H1 (cell line): ENCODE measurements around the gene TNFRSF6B. TPM values are rescaled to one million over a fixed set of nuclear protein-coding genes. Genes with fewer than 3 reads are reported as not detected.

Experiments
- CTCF ChIA-PET: fragments of 300-600 bp; sonication (Branson Sonifier 250); formaldehyde crosslinking; loops from one replicate; lab custom pipeline; 2021; ENCODE audit not compliant: partially characterized antibody; lab: Charles Lee
- POLR2A ChIA-PET: fragments of 300-600 bp; sonication (Branson Sonifier 250); formaldehyde crosslinking; loops from one replicate; lab custom pipeline; 2021; ENCODE audit warnings: inconsistent platforms; ENCODE audit not compliant: partially characterized antibody; lab: Charles Lee
- DNase-seq, 2 experiments: peaks; one replicate each; pipeline versions ENCODE4 v3.0.0 to v3.0.0-alpha.2; 2010 to 2022; ENCODE audit warnings: low spot score in 2 of 2, low read depth in 1 of 2, mixed read lengths in 1 of 2
- FAIRE-seq: peaks from 2 replicates; lab custom pipeline; 2011; peaks lifted over from hg19 to GRCh38; lab: Jason Lieb, UNC
- H2AFZ ChIP-seq: 2 replicates; pipeline ENCODE4 v1.8.1; 2012; ENCODE audit warnings: low read length, inconsistent platforms
- H2AK5ac ChIP-seq: 2 replicates; pipeline ENCODE4 v1.6.1; 2013; ENCODE audit warnings: low read depth, low read length
- H2BK120ac ChIP-seq: replicated peaks from 2 replicates; pipeline ENCODE3; 2013; ENCODE audit warnings: low read depth, low read length, inconsistent platforms
- H2BK12ac ChIP-seq: 2 replicates; pipeline ENCODE4 v1.6.1; 2013; ENCODE audit warnings: low read depth, low read length
- H2BK15ac ChIP-seq: 2 replicates; pipeline ENCODE4 v1.6.1; 2013; ENCODE audit warnings: low read length
- H2BK20ac ChIP-seq: 2 replicates; pipeline ENCODE4 v1.6.1; 2013; ENCODE audit warnings: low read length
- H2BK5ac ChIP-seq: 2 replicates; pipeline ENCODE4 v1.6.1; 2013; ENCODE audit warnings: low read depth, low read length
- H3K14ac ChIP-seq: 2 replicates; pipeline ENCODE4 v1.6.1; 2013; ENCODE audit warnings: inconsistent platforms; ENCODE audit not compliant: insufficient read length
- H3K18ac ChIP-seq: 2 replicates; pipeline ENCODE4 v1.6.1; 2013; ENCODE audit warnings: low read length; ENCODE audit errors: extremely low read depth
- H3K23ac ChIP-seq: 2 replicates; pipeline ENCODE4 v1.6.1; 2013; ENCODE audit warnings: inconsistent platforms; ENCODE audit not compliant: insufficient read length
- H3K23me2 ChIP-seq: 2 replicates; pipeline ENCODE4 v1.6.1; 2013; ENCODE audit warnings: low read depth, low read length
- H3K27ac ChIP-seq: 2 replicates; pipeline ENCODE4 v1.6.1; 2011; ENCODE audit warnings: low read depth, low read length, inconsistent platforms
- H3K27me3 ChIP-seq, 4 experiments: replicated peaks in 1 of 4; 1 replicate in 1 of 4; 2 replicates in 3 of 4; pipeline versions ENCODE4 v1.6.1 to v1.8.1; 2011 to 2013; ENCODE audit warnings: low read length in 3 of 4, mild to moderate bottlenecking in 3 of 4, inconsistent platforms in 2 of 4, mixed read lengths in 2 of 4, moderate library complexity in 1 of 4; ENCODE audit not compliant: control insufficient read depth in 3 of 4, insufficient read depth in 3 of 4; ENCODE audit errors: extremely low read depth in 1 of 4
- H3K36me3 ChIP-seq, 4 experiments: 2 replicates each; pipeline versions ENCODE4 v1.6.1 to v1.8.1; 2011 to 2013; ENCODE audit warnings: mild to moderate bottlenecking in 4 of 4, low read length in 3 of 4, moderate library complexity in 2 of 4, control low read depth in 1 of 4, inconsistent platforms in 1 of 4; ENCODE audit not compliant: insufficient read depth in 4 of 4, control insufficient read depth in 2 of 4
- H3K4ac ChIP-seq: replicated peaks from 2 replicates; pipeline ENCODE3; 2013; ENCODE audit warnings: low read length, low read depth, mixed read lengths, inconsistent platforms; ENCODE audit not compliant: insufficient read length
- H3K4me1 ChIP-seq, 4 experiments: replicated peaks in 1 of 4; 1 replicate in 1 of 4; 2 replicates in 3 of 4; pipeline versions ENCODE4 v1.6.1 to v1.8.1; 2011 to 2013; ENCODE audit warnings: low read length in 3 of 4, inconsistent platforms in 2 of 4, mixed read lengths in 1 of 4; ENCODE audit not compliant: insufficient read depth in 4 of 4, control insufficient read depth in 3 of 4
- H3K4me2 ChIP-seq, 2 experiments: 2 replicates each; pipeline versions ENCODE4 v1.6.1 to v1.8.1; 2011 to 2013; ENCODE audit warnings: low read depth in 2 of 2, low read length in 2 of 2, control low read depth in 1 of 2, inconsistent platforms in 1 of 2, mild to moderate bottlenecking in 1 of 2; ENCODE audit not compliant: insufficient read depth in 1 of 2
- H3K4me3 ChIP-seq, 4 experiments: fragments of 200-600, 300-600 bp in 1 of 4; sonication (generic), shearing (Covaris generic), sonication (Bioruptor Twin) in 1 of 4; 2 replicates each; pipeline versions ENCODE4 v1.5.1 to v1.8.1; 2011 to 2016; ENCODE audit warnings: low read length in 4 of 4, low read depth in 3 of 4, control low read depth in 2 of 4, inconsistent platforms in 2 of 4, mild to moderate bottlenecking in 2 of 4, mixed read lengths in 1 of 4, moderate library complexity in 1 of 4; ENCODE audit not compliant: insufficient read depth in 2 of 4; ENCODE audit errors: extremely low read depth in 1 of 4
- H3K56ac ChIP-seq: replicated peaks from 2 replicates; pipeline ENCODE3; 2013; ENCODE audit warnings: low read depth, mild to moderate bottlenecking, mixed read lengths, low read length, inconsistent platforms; ENCODE audit not compliant: insufficient read length
- H3K79me1 ChIP-seq: 2 replicates; pipeline ENCODE4 v1.6.1; 2013; ENCODE audit warnings: low read depth, low read length, control low read depth
- H3K79me2 ChIP-seq, 2 experiments: 2 replicates each; pipeline versions ENCODE4 v1.6.1 to v1.8.1; 2012 to 2013; ENCODE audit warnings: low read length in 2 of 2, mild to moderate bottlenecking in 2 of 2, inconsistent platforms in 1 of 2; ENCODE audit not compliant: insufficient read depth in 2 of 2, control insufficient read depth in 1 of 2
- H3K9ac ChIP-seq, 4 experiments: replicated peaks in 1 of 4; 1 replicate in 1 of 4; 2 replicates in 3 of 4; pipeline versions ENCODE4 v1.6.1 to v1.8.1; 2011 to 2013; ENCODE audit warnings: low read depth in 3 of 4, low read length in 3 of 4, control low read depth in 2 of 4, mild to moderate bottlenecking in 2 of 4, moderate library complexity in 2 of 4, inconsistent platforms in 1 of 4; ENCODE audit errors: extremely low read depth in 1 of 4
- H3K9me3 ChIP-seq, 2 experiments: 2 replicates each; pipeline versions ENCODE4 v1.6.1 to v1.8.1; 2012 to 2013; ENCODE audit warnings: mild to moderate bottlenecking in 2 of 2, moderate library complexity in 2 of 2, control low read depth in 1 of 2, inconsistent platforms in 1 of 2, low read depth in 1 of 2, low read length in 1 of 2, mixed read lengths in 1 of 2; ENCODE audit not compliant: insufficient read depth in 2 of 2
- H4K20me1 ChIP-seq, 2 experiments: replicated peaks in 1 of 2; 2 replicates each; pipeline versions ENCODE3 to v1.8.1; 2011 to 2013; ENCODE audit warnings: inconsistent platforms in 2 of 2, low read length in 2 of 2, mild to moderate bottlenecking in 1 of 2; ENCODE audit not compliant: insufficient read depth in 2 of 2, control insufficient read depth in 1 of 2
- H4K5ac ChIP-seq: 2 replicates; pipeline ENCODE4 v1.6.1; 2013; ENCODE audit warnings: low read length, low read depth, mixed read lengths, inconsistent platforms; ENCODE audit not compliant: insufficient read length
- H4K8ac ChIP-seq: 2 replicates; pipeline ENCODE4 v1.8.0; 2013; ENCODE audit warnings: mild to moderate bottlenecking, moderate library complexity, low read length, inconsistent platforms; ENCODE audit not compliant: insufficient read depth; ENCODE audit errors: extremely low read depth
- H4K91ac ChIP-seq: replicated peaks from 2 replicates; pipeline ENCODE3; 2013; ENCODE audit warnings: low read length, mixed read lengths, inconsistent platforms; ENCODE audit not compliant: insufficient read length
- ASH2L ChIP-seq: fragments of 200-600, 300-600 bp; sonication (generic); IDR thresholded peaks from one replicate; pipeline ENCODE4 v1.7.1; 2017; ENCODE audit warnings: low read length
- BRCA1 ChIP-seq: IDR thresholded peaks from 2 replicates; pipeline ENCODE4 v1.6.1; 2012; ENCODE audit warnings: low read depth, low read length, improper control_type of control experiment
- CHD2 ChIP-seq: IDR thresholded peaks from 2 replicates; pipeline ENCODE4 v1.6.1; 2012; ENCODE audit warnings: low read length, improper control_type of control experiment
- CREB1 ChIP-seq: IDR thresholded peaks from 2 replicates; pipeline ENCODE4 v1.6.1; 2012; ENCODE audit warnings: inconsistent platforms
- HDAC6 ChIP-seq: IDR thresholded peaks from one replicate; pipeline ENCODE4 v1.7.1; 2012; ENCODE audit warnings: low read depth, mild to moderate bottlenecking, inconsistent platforms, low read length, moderate library complexity
- JUN ChIP-seq: IDR thresholded peaks from 2 replicates; pipeline ENCODE4 v1.6.1; 2011; ENCODE audit warnings: low read depth, mild to moderate bottlenecking, improper control_type of control experiment, low read length
- KDM1A ChIP-seq: fragments of 200-600, 300-600 bp; sonication (generic); IDR thresholded peaks from 2 replicates; pipeline ENCODE4 v1.7.1; 2016; ENCODE audit warnings: mild to moderate bottlenecking, low read length, borderline replicate concordance
- NANOG ChIP-seq: IDR thresholded peaks from 2 replicates; pipeline ENCODE4 v1.6.1; 2011; ENCODE audit warnings: low read length, low read depth, mild to moderate bottlenecking, inconsistent platforms; ENCODE audit not compliant: insufficient read depth, poor library complexity, severe bottlenecking
- SAP30 ChIP-seq: fragments of 300-600 bp; sonication (generic); IDR thresholded peaks from 2 replicates; pipeline ENCODE4 v1.7.1; 2012; ENCODE audit warnings: low read length, moderate library complexity, mild to moderate bottlenecking, inconsistent platforms; ENCODE audit not compliant: insufficient read depth, insufficient replicate concordance
- TBP ChIP-seq: IDR thresholded peaks from 2 replicates; pipeline ENCODE4 v1.6.1; 2011; ENCODE audit warnings: low read depth, low read length, improper control_type of control experiment
- WGBS, 2 experiments: shearing (Covaris generic) in 1 of 2; methylation state at CpG; one replicate each; pipeline versions ENCODE4 v1.1.6 to v1.1.7; 2013 to 2015; ENCODE audit warnings: low lambda C conversion rate in 2 of 2, mixed read lengths in 2 of 2, inconsistent platforms in 1 of 2, low coverage in 1 of 2, missing lambda C conversion rate in 1 of 2; ENCODE audit not compliant: insufficient replicate concordance in 2 of 2, insufficient coverage in 1 of 2, insufficient read length in 1 of 2; ENCODE audit errors: extremely low coverage in 1 of 2, missing lambda C conversion rate in 1 of 2; 5-methylcytosine and 5-hydroxymethylcytosine counted together
- polyA plus RNA-seq, 7 experiments: library from polyadenylated mRNA; depleted of rRNA in 3 of 7; stranded (reverse) in 5 of 7; unstranded in 2 of 7; fragments of >200 nt in 5 of 7; fragments of 200-250 nt in 2 of 7; gene quantifications; 1 replicate in 5 of 7; 2 replicates in 1 of 7; 4 replicates in 1 of 7; pipeline versions ENCODE4 v1.2.1 to v1.2.3, GENCODE V29; 2011 to 2013; ENCODE audit warnings: missing spikeins in 2 of 7, mixed read lengths in 2 of 7
- total RNA-seq: library from RNA; stranded (reverse); fragmentation: NEBNext Ultra II Directional; extraction: Animal tissue kit (Norgen Biotek cat#: 25700); gene quantifications from 2 replicates; pipeline ENCODE4 v1.2.1, GENCODE V29; 2021
- TF ChIP-seq, protein P1 (sequence below): IDR thresholded peaks from 2 replicates; pipeline ENCODE4 v1.6.1; 2012; ENCODE audit warnings: low read length, inconsistent platforms

TNFRSF6B gene
- total and polyA plus RNA-seq, 2 of the 8 experiments (the other 6 are each of a cell fraction or from before 2014, with no cell fraction given) = 3.1 TPM; not detected in 1

GRCh38 chr20:63664143-63664851 lies 32.2 kb upstream of the TNFRSF6B start:
- Histone ChIP-seq H3K79me1 (no peaks in the 10 kb centered on the region; the same call in 1 of the 2 replicates), H4K8ac (no peak overlapping the region), H4K5ac (no peak overlapping the region), H3K4me3 (no peak overlapping the region), H2BK12ac (no peak overlapping the region), H4K91ac (no peak overlapping the region), H2BK20ac (no peak overlapping the region), H2AFZ (no peak overlapping the region), H3K4ac (no peak overlapping the region), H3K18ac (no peak overlapping the region), H3K9me3 (no peaks in the 10 kb centered on the region), H3K4me2 (no peak overlapping the region), H3K14ac (no peak overlapping the region), H2BK120ac (no peak overlapping the region), H2BK5ac (no peak overlapping the region), H3K79me2 (peaks cover 0 to 5% of the 10 kb centered on the region in 2 experiments; a peak in 1 of 4 replicates), H4K20me1 (peaks cover 2 to 10% of the 10 kb centered on the region in 2 experiments), H3K27ac (no peak overlapping the region), H3K27me3 (no peaks in the 10 kb centered on the region), H3K23ac (no peak overlapping the region), H3K23me2 (no peaks in the 10 kb centered on the region), H2BK15ac (no peak overlapping the region), H3K56ac (no peak overlapping the region), H3K4me1 (peaks cover 0 to 1% (median under 1%) of the 10 kb centered on the region in 4 experiments; a peak in 5 of 7 replicates), H2AK5ac (no peak overlapping the region), H3K9ac (no peak overlapping the region), H3K36me3 (peaks cover 0 to 31% (median 17%) of the 10 kb centered on the region in 4 experiments; a peak in 6 of 8 replicates)
- WGBS, 2 experiments = 89% methylated on average over 22 of the region's 22 CpGs; no CpG with 5 or more reads in 1 of the 2 experiments
- FAIRE-seq (no peak), DNase-seq (no peak)
- ChIA-PET POLR2A (interaction anchor here (0.7 to 1.0 kb wide), 3 partner anchors 30 to 65 kb away, joined by 3 read pairs; partner anchors contain the start of genes ARFRP1 and ZGPAT), CTCF (interaction anchor here (1.2 to 1.3 kb wide), 2 partner anchors 22 to 125 kb away, joined by 3 read pairs; no protein-coding TSS in a partner anchor)
- no peak for TF ChIP-seq NANOG
- no peak for TF ChIP-seq KDM1A
- TF ChIP-seq BRCA1 = no peak
- no peak for TF ChIP-seq TBP
- TF ChIP-seq CREB1 = no peak
- TF ChIP-seq CHD2 = no peak
- TF ChIP-seq JUN = no peak
- no peak for TF ChIP-seq SAP30
- no peak for TF ChIP-seq HDAC6
- TF ChIP-seq, protein P1, sequence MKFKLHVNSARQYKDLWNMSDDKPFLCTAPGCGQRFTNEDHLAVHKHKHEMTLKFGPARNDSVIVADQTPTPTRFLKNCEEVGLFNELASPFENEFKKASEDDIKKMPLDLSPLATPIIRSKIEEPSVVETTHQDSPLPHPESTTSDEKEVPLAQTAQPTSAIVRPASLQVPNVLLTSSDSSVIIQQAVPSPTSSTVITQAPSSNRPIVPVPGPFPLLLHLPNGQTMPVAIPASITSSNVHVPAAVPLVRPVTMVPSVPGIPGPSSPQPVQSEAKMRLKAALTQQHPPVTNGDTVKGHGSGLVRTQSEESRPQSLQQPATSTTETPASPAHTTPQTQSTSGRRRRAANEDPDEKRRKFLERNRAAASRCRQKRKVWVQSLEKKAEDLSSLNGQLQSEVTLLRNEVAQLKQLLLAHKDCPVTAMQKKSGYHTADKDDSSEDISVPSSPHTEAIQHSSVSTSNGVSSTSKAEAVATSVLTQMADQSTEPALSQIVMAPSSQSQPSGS = no peak
- TF ChIP-seq ASH2L = no peak
